IPS DF 6.9 (cell line): ENCODE results near the gene FAM114A2.
"Not testable (repeated sequence)": the region's sequence is repeated elsewhere in the genome, so short reads cannot be mapped to it uniquely, and the experiment has no call there.

Experiments used
- DNase-seq: peaks from one replicate; pipeline ENCODE4 v3.0.0-alpha.2; 2013; ENCODE audit warnings: low read depth, low spot score
- H3K27ac ChIP-seq: one replicate; pipeline ENCODE4 v1.5.1; 2013; ENCODE audit warnings: low read length, control low read depth
- H3K27me3 ChIP-seq: 2 replicates; pipeline ENCODE4 v1.6.1; 2013; ENCODE audit warnings: mild to moderate bottlenecking, low read length; ENCODE audit not compliant: control insufficient read depth, insufficient read depth
- H3K36me3 ChIP-seq: 2 replicates; pipeline ENCODE4 v1.6.1; 2013; ENCODE audit warnings: low read length; ENCODE audit not compliant: control insufficient read depth, insufficient read depth
- H3K4me1 ChIP-seq: 2 replicates; pipeline ENCODE4 v1.6.1; 2013; ENCODE audit warnings: low read length; ENCODE audit not compliant: control insufficient read depth, insufficient read depth
- H3K4me3 ChIP-seq: 2 replicates; pipeline ENCODE4 v1.5.1; 2013; ENCODE audit warnings: mild to moderate bottlenecking, low read length
- H3K9me3 ChIP-seq: 2 replicates; pipeline ENCODE4 v1.6.1; 2013; ENCODE audit warnings: low read length, inconsistent platforms; ENCODE audit not compliant: control insufficient read depth, insufficient read depth
- WGBS: extraction: QIAGEN DNeasy Blood & Tissue Kit; methylation state at CpG from one replicate; pipeline ENCODE4 v1.1.7; 2013; ENCODE audit warnings: mixed read lengths, missing lambda C conversion rate; ENCODE audit not compliant: insufficient read length, insufficient coverage; 5-methylcytosine and 5-hydroxymethylcytosine counted together

Gene FAM114A2

GRCh38 chr5:154071799-154072413, 33.2 kb upstream of the FAM114A2 start:
- no peak for DNase-seq
- no peak overlapping the region for H3K4me3 ChIP-seq
- H3K9me3 ChIP-seq, result no peaks in the 10 kb centered on the region
- no peaks in the 10 kb centered on the region for H3K36me3 ChIP-seq
- no peak overlapping the region for H3K27ac ChIP-seq
- no CpG with 5 or more reads among the region's 2 CpGs for WGBS
- H3K4me1 ChIP-seq, result no peaks in the 10 kb centered on the region
- H3K27me3 ChIP-seq, result no peaks in the 10 kb centered on the region

- DNase-seq, H3K27ac ChIP-seq, H3K9me3 ChIP-seq, H3K27me3 ChIP-seq, H3K4me3 ChIP-seq, H3K4me1 ChIP-seq, H3K36me3 ChIP-seq: not testable (repeated sequence)
- no CpG with 5 or more reads among the region's 5 CpGs for WGBS
Observed at GRCh38 chr5:154069854-154070253, 31.1 kb upstream of the FAM114A2 start.

GRCh38 chr5:154065971-154066370, 27.3 kb upstream of the FAM114A2 start:
- H3K4me1 ChIP-seq, result no peaks in the 10 kb centered on the region
- no peak for DNase-seq
- no peaks in the 10 kb centered on the region for H3K9me3 ChIP-seq
- H3K36me3 ChIP-seq, result no peaks in the 10 kb centered on the region
- no peaks in the 10 kb centered on the region for H3K27me3 ChIP-seq
- no peak overlapping the region for H3K27ac ChIP-seq
- no peak overlapping the region for H3K4me3 ChIP-seq

- H3K27me3 ChIP-seq, result no peaks in the 10 kb centered on the region
- no peaks in the 10 kb centered on the region for H3K36me3 ChIP-seq
- H3K27ac ChIP-seq, result no peak overlapping the region
- no peaks in the 10 kb centered on the region for H3K9me3 ChIP-seq
- H3K4me1 ChIP-seq, result no peaks in the 10 kb centered on the region
- no peak overlapping the region for H3K4me3 ChIP-seq
- DNase-seq, result no peak
Observed at GRCh38 chr5:154063372-154063771, 24.7 kb upstream of the FAM114A2 start.

GRCh38 chr5:154060606-154061005, 21.9 kb upstream of the FAM114A2 start:
- WGBS, result no CpG with 5 or more reads among the region's 3 CpGs
- H3K36me3 ChIP-seq, result no peaks in the 10 kb centered on the region
- H3K27ac ChIP-seq, result no peak overlapping the region
- H3K4me1 ChIP-seq, result peaks cover 1% of the 10 kb centered on the region; the same call in 1 of the 2 replicates
- H3K27me3 ChIP-seq, result no peaks in the 10 kb centered on the region
- no peak overlapping the region for H3K4me3 ChIP-seq
- DNase-seq, result no peak
- no peaks in the 10 kb centered on the region for H3K9me3 ChIP-seq

GRCh38 chr5:154059583-154059982, 20.9 kb upstream of the FAM114A2 start:
- peaks cover 1% of the 10 kb centered on the region; the same call in 1 of the 2 replicates for H3K4me1 ChIP-seq
- H3K27ac ChIP-seq, result no peak overlapping the region
- no peaks in the 10 kb centered on the region for H3K9me3 ChIP-seq
- no peaks in the 10 kb centered on the region for H3K36me3 ChIP-seq
- WGBS, result no CpG with 5 or more reads among the region's 4 CpGs
- H3K27me3 ChIP-seq, result no peaks in the 10 kb centered on the region
- H3K4me3 ChIP-seq, result no peak overlapping the region
- DNase-seq, result no peak

GRCh38 chr5:154059039-154059430, 20.3 kb upstream of the FAM114A2 start:
- DNase-seq, result no peak
- no peak overlapping the region for H3K4me3 ChIP-seq

GRCh38 chr5:154058055-154059038, 19.6 kb upstream of the FAM114A2 start:
- DNase-seq, result no peak
- Histone ChIP-seq H3K36me3 (no peaks in the 10 kb centered on the region), H3K4me1 (peaks cover 1% of the 10 kb centered on the region; the same call in 1 of the 2 replicates), H3K4me3 (no peak overlapping the region), H3K27me3 (no peaks in the 10 kb centered on the region), H3K27ac (no peak overlapping the region), H3K9me3 (no peaks in the 10 kb centered on the region)
- no CpG with 5 or more reads among the region's 10 CpGs for WGBS

More at GRCh38 chr5:154059039-154059430, 20.3 kb upstream of the FAM114A2 start:
- no peak overlapping the region for H3K27ac ChIP-seq
- no peaks in the 10 kb centered on the region for H3K9me3 ChIP-seq
- no peaks in the 10 kb centered on the region for H3K36me3 ChIP-seq
- H3K4me1 ChIP-seq, result peaks cover 1% of the 10 kb centered on the region; the same call in 1 of the 2 replicates
- no peaks in the 10 kb centered on the region for H3K27me3 ChIP-seq
- no CpG with 5 or more reads among the region's 6 CpGs for WGBS

GRCh38 chr5:154055201-154055600, 16.5 kb upstream of the FAM114A2 start:
- no peaks in the 10 kb centered on the region for H3K27me3 ChIP-seq
- peaks cover 1% of the 10 kb centered on the region; the same call in 1 of the 2 replicates for H3K4me1 ChIP-seq
- H3K4me3 ChIP-seq, result no peak overlapping the region
- no peak overlapping the region for H3K27ac ChIP-seq
- WGBS, result no CpG with 5 or more reads among the region's 2 CpGs
- no peak for DNase-seq
- H3K36me3 ChIP-seq, result no peaks in the 10 kb centered on the region
- no peaks in the 10 kb centered on the region for H3K9me3 ChIP-seq

- no CpG with 5 or more reads among the region's 4 CpGs for WGBS
- no peaks in the 10 kb centered on the region for H3K9me3 ChIP-seq
- no peaks in the 10 kb centered on the region for H3K27me3 ChIP-seq
- DNase-seq, result no peak
- peaks cover 1% of the 10 kb centered on the region; the same call in 1 of the 2 replicates for H3K4me1 ChIP-seq
- H3K27ac ChIP-seq, result no peak overlapping the region
- H3K4me3 ChIP-seq, result no peak overlapping the region
- H3K36me3 ChIP-seq, result no peaks in the 10 kb centered on the region
Observed at GRCh38 chr5:154053468-154053867, 14.8 kb upstream of the FAM114A2 start.
